HUES64 (cell line): ENCODE measurements around the gene TMPRSS4.
"Not testable (repeated sequence)": the region's sequence is repeated elsewhere in the genome, so short reads cannot be mapped to it uniquely, and the experiment has no call there.

Source experiments
- H3K27ac ChIP-seq: 2 replicates; pipeline ENCODE4 v1.7.0; 2013; ENCODE audit warnings: low read depth, low read length, inconsistent platforms
- H3K27me3 ChIP-seq: 2 replicates; pipeline ENCODE4 v1.6.1; 2013; ENCODE audit warnings: mild to moderate bottlenecking, low read length; ENCODE audit not compliant: insufficient read depth
- H3K36me3 ChIP-seq: 2 replicates; pipeline ENCODE4 v1.6.1; 2013; ENCODE audit warnings: mild to moderate bottlenecking, low read length; ENCODE audit not compliant: insufficient read depth
- H3K4me1 ChIP-seq: 2 replicates; pipeline ENCODE4 v1.6.1; 2013; ENCODE audit warnings: mild to moderate bottlenecking, low read length, moderate library complexity; ENCODE audit not compliant: insufficient read depth
- H3K4me3 ChIP-seq: 2 replicates; pipeline ENCODE4 v1.5.1; 2013; ENCODE audit warnings: mild to moderate bottlenecking, low read length, moderate library complexity
- H3K9ac ChIP-seq: 2 replicates; pipeline ENCODE4 v1.6.1; 2013; ENCODE audit warnings: mild to moderate bottlenecking, low read depth, low read length
- H3K9me3 ChIP-seq: 2 replicates; pipeline ENCODE4 v1.6.1; 2013; ENCODE audit warnings: low read depth, low read length; ENCODE audit not compliant: insufficient read depth
- WGBS: fragments of 150-250, 120-280 bp; methylation state at CpG from one replicate; pipeline ENCODE4 v1.1.7; 2013; ENCODE audit warnings: missing lambda C conversion rate; 5-methylcytosine and 5-hydroxymethylcytosine counted together

The TMPRSS4 gene

DNA sequence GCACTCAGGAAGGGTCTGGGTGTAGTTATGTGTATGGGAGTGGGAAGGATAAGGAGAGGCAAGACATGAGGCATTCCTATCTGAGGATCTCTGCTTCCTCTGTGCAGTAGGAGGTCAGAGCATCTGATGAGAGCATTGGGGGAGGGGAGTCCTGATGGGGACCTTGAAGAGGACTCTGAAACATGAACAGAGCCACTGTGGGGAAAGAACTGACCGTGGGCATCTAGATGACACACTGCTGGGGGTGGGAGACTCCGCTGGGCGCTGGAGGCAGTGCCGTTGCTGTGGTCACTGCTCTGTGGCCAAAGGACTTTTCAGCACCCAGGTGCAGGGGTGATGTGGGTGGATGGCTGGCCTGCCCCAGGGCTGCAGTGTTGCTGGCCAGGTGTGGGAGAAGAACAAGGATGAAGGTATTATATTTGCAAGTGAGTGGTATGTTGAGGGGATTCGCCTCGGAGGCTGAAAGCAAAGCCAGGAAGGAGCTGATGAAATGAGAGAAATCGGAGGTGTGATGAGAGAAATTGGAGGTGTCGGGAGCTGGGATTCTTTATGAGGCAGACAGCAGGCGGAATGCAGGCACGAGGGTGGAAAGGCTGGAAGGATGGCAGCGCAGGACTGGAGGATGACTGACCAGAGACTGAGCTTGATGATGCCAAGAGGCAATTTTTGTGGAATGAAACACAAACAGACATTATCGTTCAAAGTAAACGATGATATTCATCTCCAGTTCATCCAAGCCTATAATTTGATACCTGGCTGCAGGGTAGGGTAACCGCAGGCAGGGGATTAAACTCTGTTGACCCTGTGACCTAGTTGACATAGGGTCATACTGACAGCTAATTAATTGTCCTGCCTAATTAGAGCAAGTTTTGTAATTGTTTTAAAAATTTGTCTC, 19.4 kb upstream of the TMPRSS4 start:
- 93% methylated on average over 14 of the region's 14 CpGs for WGBS
- Histone ChIP-seq H3K27ac (no peak overlapping the region), H3K36me3 (no peaks in the 10 kb centered on the region), H3K4me3 (no peak overlapping the region), H3K4me1 (no peaks in the 10 kb centered on the region), H3K9ac (no peak overlapping the region), H3K9me3 (no peaks in the 10 kb centered on the region), H3K27me3 (no peaks in the 10 kb centered on the region)

DNA sequence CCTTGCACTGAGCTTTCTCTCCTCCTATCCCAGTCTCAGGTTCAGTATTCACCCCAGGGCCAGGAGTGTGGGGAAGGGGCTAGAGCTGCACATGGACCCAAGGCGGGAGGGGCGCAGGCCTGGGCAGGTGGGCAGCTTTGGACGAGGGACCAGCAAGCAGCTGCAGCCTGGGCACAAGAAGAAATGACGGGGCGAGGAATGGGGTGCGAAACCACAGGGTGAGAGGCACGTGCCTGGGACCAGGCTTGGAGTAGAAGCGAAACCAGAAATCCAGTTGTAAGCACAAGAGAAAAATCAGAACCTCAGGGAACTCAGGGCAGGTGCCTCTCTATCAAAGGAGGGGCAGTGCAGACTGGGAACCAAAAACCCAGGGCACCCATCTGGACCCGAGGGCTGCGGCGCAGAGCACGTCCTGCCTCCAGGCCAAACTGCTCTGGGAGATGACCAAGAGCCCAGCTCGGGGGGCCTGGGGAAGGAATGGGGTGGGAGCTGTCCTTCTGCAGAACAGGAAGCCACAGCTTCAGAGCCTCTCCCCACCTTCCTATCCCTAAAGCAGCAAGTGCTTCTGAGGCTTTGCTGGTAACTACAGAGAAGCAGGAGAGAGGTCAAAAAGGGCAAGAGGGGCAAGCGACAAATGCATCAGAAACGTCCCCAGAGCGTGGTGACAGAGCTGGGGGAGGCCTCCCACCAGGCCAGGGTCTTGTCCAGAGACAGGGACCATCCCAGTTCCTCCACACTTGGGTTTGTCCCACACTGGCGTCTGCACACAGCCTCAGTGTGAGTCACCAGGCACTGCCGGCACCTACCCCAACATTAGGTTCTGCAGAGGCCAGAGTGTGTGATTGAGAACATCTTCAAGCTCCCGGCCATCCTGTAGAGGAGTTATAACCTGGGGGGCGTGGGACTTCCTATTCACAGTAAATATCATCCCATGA, 18.3 kb upstream of the TMPRSS4 start:
- Histone ChIP-seq H3K36me3 (no peaks in the 10 kb centered on the region), H3K27ac (no peak overlapping the region), H3K9me3 (no peaks in the 10 kb centered on the region), H3K4me3 (no peak overlapping the region), H3K4me1 (no peaks in the 10 kb centered on the region), H3K27me3 (no peaks in the 10 kb centered on the region), H3K9ac (no peak overlapping the region)
- 89% methylated on average over 18 of the region's 20 CpGs for WGBS

DNA sequence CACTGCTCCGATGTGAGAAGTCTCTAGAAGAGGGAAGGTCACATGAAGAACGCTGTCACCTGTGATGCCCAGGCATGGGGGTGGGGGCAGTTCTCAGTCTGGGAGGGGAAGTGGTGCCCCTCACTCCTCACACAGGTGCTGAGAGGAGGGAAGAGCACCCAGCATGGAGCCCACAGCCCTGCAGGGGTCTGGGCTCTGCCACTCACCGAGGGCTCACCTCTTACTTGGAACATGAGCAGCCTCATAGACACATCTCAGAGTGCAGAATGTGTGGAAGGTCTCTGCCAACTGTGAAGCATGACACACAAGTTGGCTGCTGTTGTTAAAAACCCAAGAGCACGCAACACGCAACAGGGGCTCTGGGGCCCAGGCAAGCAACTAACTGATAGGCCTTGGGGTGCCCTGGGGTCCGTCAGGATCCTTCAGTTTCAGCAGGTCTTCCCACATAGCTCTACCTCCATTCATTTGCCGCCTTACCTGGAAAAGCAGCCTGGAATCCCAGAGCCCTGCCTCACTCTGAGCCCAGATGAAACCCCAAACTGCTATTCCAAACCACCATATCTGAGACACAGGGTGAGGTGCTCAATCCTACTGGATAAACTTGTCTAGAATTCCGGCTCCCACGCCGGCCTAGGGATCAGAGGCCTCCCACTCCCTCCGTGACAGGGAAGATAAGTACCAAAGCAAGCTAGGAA, 17.5 kb upstream of the TMPRSS4 start:
- no peaks in the 10 kb centered on the region for H3K36me3 ChIP-seq
- H3K9ac ChIP-seq, result no peak overlapping the region
- H3K4me1 ChIP-seq, result no peaks in the 10 kb centered on the region
- H3K4me3 ChIP-seq, result no peak overlapping the region
- WGBS, result 94% methylated on average over 11 of the region's 11 CpGs
- H3K27ac ChIP-seq, result no peak overlapping the region
- no peaks in the 10 kb centered on the region for H3K9me3 ChIP-seq
- no peaks in the 10 kb centered on the region for H3K27me3 ChIP-seq

DNA sequence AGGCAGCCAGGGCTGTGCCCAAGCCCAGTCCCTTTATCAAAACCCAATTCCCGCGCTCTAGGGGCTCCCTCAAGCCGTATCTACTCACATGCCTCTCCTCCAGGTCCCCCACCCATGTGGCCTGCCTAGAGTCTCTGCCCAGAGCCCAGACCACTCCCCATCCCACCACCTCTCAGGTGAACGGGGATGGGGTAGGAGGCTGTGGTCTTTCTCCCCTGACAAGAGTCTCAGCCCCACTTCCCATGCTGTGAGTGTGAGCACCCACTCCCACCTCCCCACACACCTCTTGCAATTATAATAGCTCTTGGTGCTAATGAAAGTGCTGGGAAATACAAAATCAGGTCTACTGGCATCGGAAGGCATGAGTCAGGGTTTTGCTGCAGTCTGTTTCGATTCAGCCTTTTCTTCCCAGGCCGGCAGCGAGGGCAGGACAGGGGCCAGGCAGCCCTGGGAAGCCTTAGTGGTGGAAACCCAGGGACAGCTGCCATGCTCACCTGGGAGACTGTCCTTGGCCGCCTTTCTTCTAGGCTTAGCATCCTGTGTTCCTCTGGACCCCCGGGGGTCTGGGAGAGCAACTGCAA, 16.7 kb upstream of the TMPRSS4 start:
- H3K27me3 ChIP-seq, result no peaks in the 10 kb centered on the region
- no peaks in the 10 kb centered on the region for H3K9me3 ChIP-seq
- WGBS, result 95% methylated on average over 10 of the region's 10 CpGs
- H3K4me1 ChIP-seq, result no peaks in the 10 kb centered on the region
- no peak overlapping the region for H3K4me3 ChIP-seq
- no peak overlapping the region for H3K9ac ChIP-seq
- no peak overlapping the region for H3K27ac ChIP-seq
- no peaks in the 10 kb centered on the region for H3K36me3 ChIP-seq

DNA sequence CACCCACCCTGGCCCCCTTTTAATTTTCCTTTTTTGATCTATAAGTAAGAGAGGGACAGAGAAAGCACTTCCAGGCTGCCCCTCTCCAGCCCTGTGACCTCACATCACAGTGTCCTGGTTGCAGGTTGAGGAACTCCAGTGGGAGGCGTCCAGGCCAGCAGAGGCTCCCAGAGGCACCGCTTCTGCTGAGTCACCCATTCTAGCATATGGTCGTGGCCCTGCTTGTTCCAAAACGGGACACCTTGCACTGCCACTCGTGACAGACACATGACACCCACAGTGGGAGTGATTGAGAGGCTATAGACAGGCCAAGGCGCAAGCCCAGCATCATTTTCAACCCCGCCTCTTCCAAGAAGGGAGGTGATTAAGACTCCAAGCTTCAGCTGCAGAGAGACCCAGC, 16.0 kb upstream of the TMPRSS4 start:
- Histone ChIP-seq H3K9ac (no peak overlapping the region), H3K27me3 (no peaks in the 10 kb centered on the region)
- WGBS, result 80% methylated on average over 7 of the region's 7 CpGs

DNA sequence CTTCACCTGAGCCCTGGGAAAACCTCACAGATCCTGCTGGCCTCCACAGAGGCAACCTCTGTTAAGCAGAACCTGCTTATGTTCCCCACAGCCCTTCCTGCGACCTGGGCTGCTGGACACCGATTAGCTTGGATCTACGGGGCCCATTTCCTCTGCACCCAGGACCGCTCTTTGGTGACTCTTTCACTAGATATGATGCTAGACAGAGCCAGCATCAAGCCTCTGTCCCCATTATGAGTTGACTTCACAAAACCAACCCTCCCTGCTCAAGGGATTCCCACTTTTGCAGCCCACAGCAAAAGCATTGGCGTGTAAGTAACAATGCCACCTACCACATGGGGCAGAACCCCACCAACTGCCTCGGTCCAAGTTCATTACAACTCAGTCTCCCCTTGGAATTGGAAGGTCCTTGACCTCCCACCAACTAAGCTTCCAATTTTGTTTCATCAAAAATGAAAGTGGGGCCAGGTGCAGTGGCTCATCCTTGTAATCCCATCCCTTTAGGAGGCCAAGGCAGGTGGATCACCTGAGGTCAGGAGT, 15.2 kb upstream of the TMPRSS4 start:
- H3K4me3 ChIP-seq, result no peak overlapping the region
- no peaks in the 10 kb centered on the region for H3K9me3 ChIP-seq
- H3K27me3 ChIP-seq, result no peaks in the 10 kb centered on the region
- no peak overlapping the region for H3K27ac ChIP-seq
- no peaks in the 10 kb centered on the region for H3K36me3 ChIP-seq
- no peak overlapping the region for H3K9ac ChIP-seq
- 95% methylated on average over 6 of the region's 6 CpGs for WGBS
- H3K4me1 ChIP-seq, result no peaks in the 10 kb centered on the region

More for the DNA sequence above, 16.0 kb upstream of the TMPRSS4 start:
- H3K9me3 ChIP-seq, result no peaks in the 10 kb centered on the region
- no peaks in the 10 kb centered on the region for H3K4me1 ChIP-seq
- H3K27ac ChIP-seq, result no peak overlapping the region
- H3K4me3 ChIP-seq, result no peak overlapping the region
- H3K36me3 ChIP-seq, result no peaks in the 10 kb centered on the region

DNA sequence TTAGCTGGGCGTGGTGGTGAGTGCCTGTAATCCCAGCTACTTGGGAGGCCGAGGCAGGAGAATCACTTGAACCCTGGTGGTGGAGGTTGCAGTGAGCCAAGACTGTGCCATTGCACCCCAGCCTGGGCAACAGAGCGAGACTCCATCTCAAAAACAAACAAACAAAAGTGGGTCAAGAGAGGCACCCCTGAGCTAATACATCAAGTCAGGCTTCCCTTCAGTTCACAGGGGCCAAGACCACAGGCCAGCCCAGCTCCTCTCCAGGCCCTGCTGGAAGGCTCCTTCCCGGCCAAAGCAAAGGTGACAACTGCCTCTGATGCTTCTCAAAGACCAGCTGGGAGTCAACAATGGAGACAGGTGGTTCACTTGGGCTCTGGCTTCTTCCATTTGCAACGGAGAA, 14.7 kb upstream of the TMPRSS4 start:
- H3K27ac ChIP-seq, H3K27me3 ChIP-seq, H3K9ac ChIP-seq, H3K4me1 ChIP-seq, H3K36me3 ChIP-seq, H3K4me3 ChIP-seq, H3K9me3 ChIP-seq: not testable (repeated sequence)
- WGBS, result 93% methylated on average over 5 of the region's 5 CpGs

DNA sequence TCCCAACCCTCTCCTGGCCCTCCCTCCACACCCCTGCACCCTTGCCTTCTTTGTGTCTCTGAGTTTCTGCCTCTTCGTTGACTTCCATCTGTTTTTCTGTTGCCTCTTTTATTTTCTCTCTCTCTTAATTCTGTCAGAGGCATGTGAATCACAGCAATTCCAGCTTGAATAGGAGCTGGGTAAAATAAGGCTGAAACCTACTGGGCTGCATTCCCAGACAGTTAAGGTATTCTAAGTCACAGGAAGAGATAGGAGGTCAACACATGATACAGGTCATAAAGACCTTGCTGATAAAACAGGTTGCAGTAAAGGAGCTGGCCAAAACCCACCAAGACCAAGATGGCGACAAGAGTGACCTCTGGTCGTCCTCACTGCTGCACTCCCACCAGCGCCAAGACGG, 14.2 kb upstream of the TMPRSS4 start:
- not testable (repeated sequence) for H3K4me3 ChIP-seq, H3K9me3 ChIP-seq, H3K27me3 ChIP-seq, H3K4me1 ChIP-seq, H3K36me3 ChIP-seq, H3K27ac ChIP-seq, H3K9ac ChIP-seq
- 96% methylated on average over 5 of the region's 5 CpGs for WGBS

DNA sequence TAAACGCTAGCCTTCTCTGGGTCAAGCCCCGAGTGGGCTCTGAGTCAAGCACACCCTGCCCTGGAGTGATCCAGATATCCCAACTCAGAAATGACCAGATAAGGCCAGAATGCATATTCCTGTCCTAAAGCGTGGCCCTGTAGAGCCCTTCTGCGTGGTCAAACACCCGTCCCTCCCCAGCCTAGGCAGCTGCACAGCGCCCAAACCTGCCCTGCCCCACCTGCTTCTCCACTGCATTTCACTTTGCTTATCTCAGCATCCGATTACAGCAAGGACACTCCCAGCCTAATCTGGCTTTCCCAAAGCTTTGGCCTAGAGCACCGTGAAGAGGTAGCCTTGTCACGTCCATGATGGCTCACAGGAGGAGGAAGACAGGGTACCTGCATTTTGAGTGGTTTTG, 11.9 kb upstream of the TMPRSS4 start:
- 92% methylated on average over 9 of the region's 9 CpGs for WGBS
- Histone ChIP-seq H3K4me1 (no peaks in the 10 kb centered on the region), H3K36me3 (no peaks in the 10 kb centered on the region), H3K9me3 (no peaks in the 10 kb centered on the region), H3K27me3 (no peaks in the 10 kb centered on the region), H3K4me3 (no peak overlapping the region), H3K9ac (no peak overlapping the region), H3K27ac (no peak overlapping the region)

DNA sequence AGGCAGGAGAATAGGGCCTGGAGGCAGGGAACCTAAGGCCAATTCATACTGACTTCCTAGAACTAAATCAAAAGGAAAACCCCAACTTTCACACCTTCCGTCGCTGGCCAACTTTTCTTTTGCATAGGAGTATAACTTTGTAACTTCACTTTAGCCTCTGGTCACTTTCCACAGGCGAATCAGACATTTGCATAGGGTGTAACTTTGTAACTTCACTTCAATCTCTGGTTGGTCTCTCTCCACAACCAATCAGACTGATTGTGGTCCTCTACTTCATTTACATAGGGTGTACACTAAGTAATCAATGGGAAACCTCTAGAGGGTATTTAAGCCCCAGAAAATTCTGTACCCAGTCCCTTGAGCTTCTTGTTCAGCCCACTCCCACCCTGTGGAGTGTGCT, 11.5 kb upstream of the TMPRSS4 start:
- no peaks in the 10 kb centered on the region for H3K27me3 ChIP-seq
- H3K36me3 ChIP-seq, result no peaks in the 10 kb centered on the region
- 96% methylated on average over 3 of the region's 3 CpGs for WGBS
- H3K9ac ChIP-seq, result no peak overlapping the region
- H3K9me3 ChIP-seq, result no peaks in the 10 kb centered on the region
- no peak overlapping the region for H3K27ac ChIP-seq
- H3K4me1 ChIP-seq, result no peaks in the 10 kb centered on the region
- H3K4me3 ChIP-seq, result no peak overlapping the region
